Mucosa of descending colon (tissue), 3 donors: ENCODE results near the gene CRKL. TPM values are rescaled to one million over a fixed set of nuclear protein-coding genes. Genes with fewer than 3 reads are reported as not detected.

Experiments used
- ATAC-seq: fragments of 200-7000 bp; cut with Tn5 transposase; one replicate; pipeline ENCODE4 v1.9.1; 2020; ENCODE audit warnings: mild to moderate bottlenecking, moderate library complexity
- DNase-seq, 3 donors: peaks; one replicate each; pipeline ENCODE4 v3.0.0-alpha.2; 2020
- H3K36me3 ChIP-seq: fragments of 200-600 bp; one replicate; pipeline ENCODE4 v1.8.0; 2021; ENCODE audit warnings: low read depth, mild to moderate bottlenecking
- H3K4me1 ChIP-seq: fragments of 200-600 bp; one replicate; pipeline ENCODE4 v1.8.0; 2021; ENCODE audit warnings: low read depth, mild to moderate bottlenecking
- H3K4me3 ChIP-seq: fragments of 200-600 bp; one replicate; pipeline ENCODE4 v1.8.0; 2021; ENCODE audit warnings: mild to moderate bottlenecking
- H3K9me3 ChIP-seq: fragments of 200-600 bp; one replicate; pipeline ENCODE4 v1.8.0; 2021; ENCODE audit warnings: mild to moderate bottlenecking
- CTCF ChIP-seq: fragments of 200-600 bp; IDR thresholded peaks from one replicate; pipeline ENCODE4 v1.8.0; 2022; ENCODE audit warnings: antibody characterized with exemption, mild to moderate bottlenecking
- intact Hi-C, 2 donors: fragments of 100-400 bp; cut with DNase I in 1 of 2; cut with micrococcal nuclease in 1 of 2; formaldehyde crosslinking; loops; one replicate each; pipeline versions ENCODE4 v1.11.0 to v1.11.1; 2022; cut with DNase I, micrococcal nuclease
- total RNA-seq, 3 donors: library from RNA; stranded (reverse); fragmentation: NEBNext Ultra II Directional in 2 of 3; extraction: Animal tissue kit (Norgen Biotek cat#: 25700) in 2 of 3; gene quantifications; one replicate each; pipeline versions ENCODE4 v1.2.1 to v1.2.4, GENCODE V29; 2021 to 2023
- donor health status: DM: no; HTN: no; CAD: no; lungs with moderate emphysema.
- donor health status: DM: no; HTN: no; CAD: no.
- donor health status: DM: no; HTN: yes; CAD: no.

CRKL gene
- total RNA-seq, 3 donors from 2014 or later, result 48.7 to 63.4 (median 55.3) TPM

- Histone ChIP-seq H3K4me1 (no peaks in the 10 kb centered on the region), H3K36me3 (no peaks in the 10 kb centered on the region), H3K9me3 (no peaks in the 10 kb centered on the region), H3K4me3 (no peak overlapping the region)
- no peak for TF ChIP-seq CTCF
- DNase-seq (no peak), ATAC-seq (no peak)
- intact Hi-C loops, result no loop called here
These were observed 55.8 kb downstream of the CRKL start for GRCh38 chr22:20972933-20973577.

- DNase-seq (no peak), ATAC-seq (no peak)
- TF ChIP-seq CTCF, result no peak
- no peak overlapping the region for H3K4me3 ChIP-seq
- intact Hi-C loops, result no loop called here
- H3K4me1 ChIP-seq, result no peaks in the 10 kb centered on the region
- no peaks in the 10 kb centered on the region for H3K36me3 ChIP-seq
- peaks cover 5% of the 10 kb centered on the region for H3K9me3 ChIP-seq
These were observed 56.6 kb downstream of the CRKL start for GRCh38 chr22:20973634-20974286.

GRCh38 chr22:20974336-20974955, 57.2 kb downstream of the CRKL start:
- intact Hi-C loops, result no loop called here
- no peaks in the 10 kb centered on the region for H3K4me1 ChIP-seq
- no peak for ATAC-seq

GRCh38 chr22:20975541-20976290, 58.5 kb downstream of the CRKL start:
- no peak for TF ChIP-seq CTCF
- Histone ChIP-seq H3K36me3 (no peaks in the 10 kb centered on the region), H3K9me3 (peaks cover 5% of the 10 kb centered on the region), H3K4me3 (no peak overlapping the region), H3K4me1 (peaks cover 10% of the 10 kb centered on the region)
- intact Hi-C loops, result no loop called here
- ATAC-seq (no peak), DNase-seq (no peak)

More at GRCh38 chr22:20974336-20974955, 57.2 kb downstream of the CRKL start:
- Histone ChIP-seq H3K36me3 (no peaks in the 10 kb centered on the region), H3K4me3 (no peak overlapping the region), H3K9me3 (peaks cover 5% of the 10 kb centered on the region)
- DNase-seq, result no peak
- no peak for TF ChIP-seq CTCF

GRCh38 chr22:20976291-20976877, 59.2 kb downstream of the CRKL start:
- intact Hi-C loops, result no loop called here
- no peaks in the 10 kb centered on the region for H3K36me3 ChIP-seq
- H3K9me3 ChIP-seq, result peaks cover 5% of the 10 kb centered on the region
- no peak for ATAC-seq
- no peak overlapping the region for H3K4me3 ChIP-seq
- no peak for DNase-seq
- peaks cover 17% of the 10 kb centered on the region for H3K4me1 ChIP-seq
- TF ChIP-seq CTCF, result no peak
